NB4 (cell line): Measurements from ENCODE around the gene BPHL.

Experiments used
- DNase-seq: peaks from one replicate; pipeline ENCODE4 v3.0.0; 2010; ENCODE audit warnings: low read depth
- H3K4me3 ChIP-seq: one replicate; pipeline ENCODE4 v1.5.1; 2011; ENCODE audit warnings: mild to moderate bottlenecking, low read depth, low read length, moderate library complexity
- CTCF ChIP-seq: IDR thresholded peaks from one replicate; pipeline ENCODE4 v1.5.1; 2012; ENCODE audit warnings: low read depth, low read length
- MYC ChIP-seq: IDR thresholded peaks from 2 replicates; pipeline ENCODE4 v1.6.1; 2011; ENCODE audit warnings: low read depth, low read length
- POLR2A ChIP-seq: IDR thresholded peaks from 2 replicates; pipeline ENCODE4 v1.6.1; 2011; ENCODE audit warnings: mild to moderate bottlenecking; ENCODE audit not compliant: insufficient read length; ENCODE audit errors: extremely low read depth
- TF ChIP-seq, protein P1 (sequence below): IDR thresholded peaks from 2 replicates; pipeline ENCODE4 v1.6.1; 2011; ENCODE audit warnings: low read depth, low read length

The BPHL gene

GRCh38 chr6:3122823-3123182, 4.3 kb downstream of the BPHL start:
- no peak for DNase-seq
- H3K4me3 ChIP-seq, result no peak overlapping the region
- no peak for TF ChIP-seq CTCF
- TF ChIP-seq, protein P1, sequence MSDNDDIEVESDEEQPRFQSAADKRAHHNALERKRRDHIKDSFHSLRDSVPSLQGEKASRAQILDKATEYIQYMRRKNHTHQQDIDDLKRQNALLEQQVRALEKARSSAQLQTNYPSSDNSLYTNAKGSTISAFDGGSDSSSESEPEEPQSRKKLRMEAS, result no peak
- no peak for TF ChIP-seq MYC
- TF ChIP-seq POLR2A, result no peak

DNA sequence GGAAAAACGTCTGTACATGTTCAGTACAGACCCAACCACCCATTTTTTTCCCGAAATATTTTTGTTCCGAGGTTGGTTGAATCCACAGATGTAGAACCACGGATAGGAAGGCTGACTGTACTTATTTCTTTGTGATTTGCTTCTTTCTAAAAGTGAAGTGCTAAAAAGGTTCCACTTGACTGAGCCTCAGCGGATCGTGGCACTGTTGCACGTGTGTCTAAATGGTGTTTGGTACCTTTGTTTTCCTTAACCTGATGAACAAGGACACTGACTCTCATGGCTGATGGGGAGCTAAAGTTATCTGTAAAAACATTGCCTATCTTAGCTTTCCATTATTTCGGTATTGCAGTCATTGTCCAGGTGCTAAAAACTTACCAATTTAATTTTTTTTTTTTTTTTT, 6.2 kb downstream of the BPHL start:
- no peak overlapping the region for H3K4me3 ChIP-seq
- DNase-seq, result no peak
- TF ChIP-seq MYC, result no peak
- no peak for TF ChIP-seq CTCF
- no peak for TF ChIP-seq POLR2A
- TF ChIP-seq, protein P1, result no peak

- TF ChIP-seq POLR2A (no peak), CTCF (no peak), MYC (no peak)
- TF ChIP-seq, protein P1, result no peak
- DNase-seq, result no peak
- H3K4me3 ChIP-seq, result no peak overlapping the region
Observed at GRCh38 chr6:3125815-3126214, 7.3 kb downstream of the BPHL start.

- DNase-seq, result no peak
- no peak overlapping the region for H3K4me3 ChIP-seq
- TF ChIP-seq CTCF, result no peak
- TF ChIP-seq, protein P1, result no peak
- TF ChIP-seq POLR2A, result no peak
- TF ChIP-seq MYC, result no peak
Observed at GRCh38 chr6:3128356-3129108, 10.0 kb downstream of the BPHL start.

DNA sequence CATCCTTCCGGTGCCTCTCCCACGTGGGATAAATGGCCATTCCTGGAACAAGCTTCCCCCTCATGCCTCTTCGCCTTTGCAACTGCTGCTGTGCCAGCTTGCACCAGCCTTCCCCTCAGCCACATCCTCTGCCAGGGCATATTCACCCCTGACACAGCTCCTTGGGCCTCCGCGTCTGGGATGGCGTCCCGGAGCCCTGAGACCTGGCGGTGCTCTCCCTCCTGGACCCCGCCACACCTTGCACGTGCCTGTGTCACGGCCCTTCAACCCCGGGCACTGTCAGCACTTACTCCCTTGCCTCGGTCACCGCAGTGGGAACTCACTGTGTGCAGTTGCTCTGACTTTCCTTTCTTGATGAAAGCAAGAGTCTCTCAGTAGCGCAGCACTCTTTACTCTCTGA, 13.2 kb downstream of the BPHL start:
- DNase-seq, result no peak
- TF ChIP-seq, protein P1, result no peak
- TF ChIP-seq POLR2A (no peak), CTCF (no peak), MYC (no peak)
- no peak overlapping the region for H3K4me3 ChIP-seq
